DND-41 (cell line): ENCODE results near the gene GLTP.

Experiments
- EZH2 ChIP-seq: IDR thresholded peaks from 3 replicates; pipeline ENCODE4 v1.6.1; 2012; ENCODE audit warnings: borderline replicate concordance, low read depth, mild to moderate bottlenecking, moderate library complexity, low read length, inconsistent platforms; ENCODE audit not compliant: severe bottlenecking
- TF ChIP-seq, protein P1 (sequence below): IDR thresholded peaks from 2 replicates; pipeline ENCODE4 v1.5.1; 2012; ENCODE audit warnings: borderline replicate concordance, low read length, moderate library complexity, mild to moderate bottlenecking; ENCODE audit not compliant: poor library complexity, severe bottlenecking; ENCODE audit errors: extremely low read depth

DNA sequence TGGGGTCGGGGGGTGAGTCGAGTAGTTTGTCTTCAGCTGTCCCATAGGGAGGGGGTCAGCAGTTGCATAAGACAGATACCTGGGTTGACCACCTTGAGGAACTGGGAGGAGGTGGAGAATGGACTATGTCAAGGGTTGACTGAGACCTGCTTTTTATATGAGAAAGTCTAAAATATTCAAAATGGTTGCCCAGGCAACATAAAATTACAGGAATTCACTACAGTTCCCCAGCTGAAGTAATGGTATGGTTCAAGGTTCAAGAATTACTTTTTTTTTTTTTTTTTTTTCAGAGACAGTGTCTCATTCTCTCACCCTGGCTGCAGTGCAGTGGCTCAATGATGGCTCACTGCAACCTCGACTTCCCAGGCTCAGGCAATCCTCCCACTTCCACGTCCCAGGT, 14.6 kb upstream of the GLTP start:
- TF ChIP-seq EZH2, result no peak
- TF ChIP-seq, protein P1, sequence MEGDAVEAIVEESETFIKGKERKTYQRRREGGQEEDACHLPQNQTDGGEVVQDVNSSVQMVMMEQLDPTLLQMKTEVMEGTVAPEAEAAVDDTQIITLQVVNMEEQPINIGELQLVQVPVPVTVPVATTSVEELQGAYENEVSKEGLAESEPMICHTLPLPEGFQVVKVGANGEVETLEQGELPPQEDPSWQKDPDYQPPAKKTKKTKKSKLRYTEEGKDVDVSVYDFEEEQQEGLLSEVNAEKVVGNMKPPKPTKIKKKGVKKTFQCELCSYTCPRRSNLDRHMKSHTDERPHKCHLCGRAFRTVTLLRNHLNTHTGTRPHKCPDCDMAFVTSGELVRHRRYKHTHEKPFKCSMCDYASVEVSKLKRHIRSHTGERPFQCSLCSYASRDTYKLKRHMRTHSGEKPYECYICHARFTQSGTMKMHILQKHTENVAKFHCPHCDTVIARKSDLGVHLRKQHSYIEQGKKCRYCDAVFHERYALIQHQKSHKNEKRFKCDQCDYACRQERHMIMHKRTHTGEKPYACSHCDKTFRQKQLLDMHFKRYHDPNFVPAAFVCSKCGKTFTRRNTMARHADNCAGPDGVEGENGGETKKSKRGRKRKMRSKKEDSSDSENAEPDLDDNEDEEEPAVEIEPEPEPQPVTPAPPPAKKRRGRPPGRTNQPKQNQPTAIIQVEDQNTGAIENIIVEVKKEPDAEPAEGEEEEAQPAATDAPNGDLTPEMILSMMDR, result no peak
